ENCODE measurements around the gene ITGA5.
"Not testable (repeated sequence)": the region's sequence is repeated elsewhere in the genome, so short reads cannot be mapped to it uniquely, and the experiment has no call there.

The ITGA5 gene

DNA sequence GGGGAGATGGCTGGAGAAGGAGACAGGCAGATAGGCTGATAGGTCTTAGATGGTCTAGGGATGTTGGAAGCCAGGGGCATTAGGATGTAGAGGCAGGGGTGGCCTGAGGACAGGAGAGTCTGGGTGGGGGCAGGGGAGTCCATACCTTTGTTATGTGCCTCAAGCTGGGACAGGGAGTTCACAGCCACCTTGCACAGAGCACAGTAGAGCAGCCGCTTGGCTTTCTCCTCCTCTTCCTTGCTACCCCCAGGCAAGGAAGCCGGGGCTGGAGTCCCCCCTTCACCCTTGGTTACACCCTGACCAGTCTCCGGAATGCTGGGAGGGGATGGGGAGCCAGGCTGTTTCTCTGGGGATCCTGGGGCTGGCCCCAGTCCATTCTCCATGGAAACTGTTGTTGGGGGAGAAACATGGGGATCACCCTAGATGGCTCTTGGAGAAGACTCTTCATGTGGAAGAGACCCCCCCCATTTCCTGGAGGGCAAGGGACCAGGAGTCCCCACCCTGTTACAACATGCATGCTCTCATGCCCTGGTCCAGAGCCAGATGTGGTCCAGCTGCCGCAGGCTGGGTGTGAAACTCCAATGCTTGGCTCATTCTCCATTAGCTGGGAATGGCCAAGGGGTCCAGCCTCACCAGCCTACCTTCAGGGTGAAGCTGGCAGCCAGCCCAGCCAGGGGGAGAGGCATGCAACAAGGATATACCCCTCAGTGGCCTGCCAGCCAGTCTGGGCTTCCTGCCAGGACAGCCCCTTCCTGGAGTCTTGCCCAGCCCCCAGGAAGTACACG lies 47.5 kb downstream of the ITGA5 start:
- DNase-seq (ENCODE audit: low read depth): no peak

DNA sequence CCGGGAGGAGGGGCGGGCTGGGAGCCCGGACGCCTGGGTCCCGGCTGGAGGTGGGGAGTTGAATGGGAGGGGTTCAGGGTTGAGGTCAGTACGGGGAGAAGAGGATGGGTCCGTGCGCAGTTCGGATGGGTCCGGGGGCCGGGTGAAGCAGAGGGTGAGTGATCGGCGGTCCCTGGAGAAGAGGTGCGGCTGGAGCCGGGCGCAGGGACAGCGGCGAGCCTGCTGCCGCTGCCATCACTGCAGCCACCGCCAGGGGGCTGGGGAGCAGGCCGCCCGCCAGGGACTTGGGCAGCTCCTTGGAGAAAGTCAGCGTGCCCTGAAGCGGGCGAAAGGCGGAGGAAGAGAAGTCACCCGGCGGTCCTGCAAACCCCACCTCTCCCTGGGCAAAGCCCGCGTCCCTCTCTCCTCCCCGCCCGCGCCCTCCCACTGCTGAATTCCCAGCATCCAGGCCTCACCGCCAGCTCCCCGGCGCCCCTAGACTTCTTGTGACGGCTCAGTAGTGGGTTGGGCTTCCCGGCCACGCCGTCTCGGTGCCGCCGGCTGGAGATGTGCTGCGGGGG lies 48.8 kb downstream of the ITGA5 start:
- DNase-seq (ENCODE audit: low read depth): peak; percentile 76

DNA sequence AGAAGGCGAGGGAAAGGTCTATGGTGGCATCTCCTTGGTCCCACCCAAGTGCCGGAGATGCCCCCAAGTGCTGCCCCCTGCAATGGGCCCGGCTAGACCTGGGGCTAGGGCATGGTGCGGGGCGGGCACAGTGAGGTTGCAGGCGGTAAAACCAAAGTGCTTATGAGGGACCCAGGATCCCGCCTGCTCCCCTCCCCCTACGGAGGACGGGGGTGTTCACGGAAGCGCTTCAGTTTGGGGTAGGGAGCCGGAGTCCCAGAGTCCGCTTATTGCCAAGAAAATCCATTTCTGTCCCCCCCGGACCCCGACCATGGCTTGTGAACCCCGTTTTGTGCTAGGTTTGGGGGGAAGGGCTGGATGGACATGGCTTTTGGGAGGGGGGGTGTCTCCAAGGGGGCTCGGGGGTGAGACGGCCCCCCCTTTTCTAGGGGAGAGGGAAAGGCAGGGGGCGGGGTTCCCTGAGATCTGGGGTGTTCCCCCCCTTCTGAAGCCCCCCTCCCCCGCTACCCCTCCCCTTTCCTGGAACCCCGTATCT lies 49.4 kb downstream of the ITGA5 start:
- no peak for DNase-seq (ENCODE audit: low read depth)

DNA sequence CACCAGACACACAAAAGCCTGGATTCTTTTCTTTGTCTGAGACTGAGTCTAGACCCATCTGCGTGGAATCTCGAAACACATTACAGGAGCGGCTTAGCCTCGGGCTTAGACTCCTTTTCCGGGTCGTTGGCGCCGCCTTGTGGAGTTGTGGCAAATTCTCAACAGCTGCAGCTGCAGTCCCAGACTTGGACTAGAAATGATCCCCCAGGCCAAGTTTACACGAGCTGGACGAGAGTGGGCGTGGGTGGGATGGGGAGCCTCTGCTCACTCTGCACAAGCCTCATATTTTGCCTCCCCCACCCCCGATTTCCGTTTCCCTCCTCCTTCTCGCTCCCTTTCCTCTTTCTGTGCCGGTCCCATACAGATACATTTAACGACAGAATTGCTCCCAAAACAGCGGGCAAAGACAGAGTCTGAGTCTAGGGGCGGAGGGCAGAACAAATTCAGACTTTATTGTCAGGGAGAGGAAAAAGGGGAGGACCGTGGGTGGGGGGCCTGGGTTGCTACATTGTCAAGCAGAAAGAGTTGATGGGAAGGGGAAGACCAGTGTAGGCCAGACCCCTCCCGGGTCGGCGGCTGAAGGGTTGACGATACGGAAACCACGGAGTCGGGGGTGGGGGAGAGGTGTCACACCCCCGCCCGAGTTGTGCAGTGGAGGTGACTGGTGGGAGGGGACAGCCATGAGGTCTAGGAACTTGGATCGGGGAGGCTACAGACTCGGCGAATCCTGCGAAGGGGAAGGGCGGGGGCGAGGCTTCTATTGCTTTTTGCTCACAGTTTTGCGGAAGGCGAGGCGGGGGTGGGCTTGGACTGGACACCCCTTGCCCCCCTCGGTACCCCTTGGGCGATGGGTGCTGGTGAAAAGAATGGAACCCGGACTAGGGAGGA lies 50.1 kb downstream of the ITGA5 start:
- DNase-seq (ENCODE audit: low read depth): peak; percentile 88

DNA sequence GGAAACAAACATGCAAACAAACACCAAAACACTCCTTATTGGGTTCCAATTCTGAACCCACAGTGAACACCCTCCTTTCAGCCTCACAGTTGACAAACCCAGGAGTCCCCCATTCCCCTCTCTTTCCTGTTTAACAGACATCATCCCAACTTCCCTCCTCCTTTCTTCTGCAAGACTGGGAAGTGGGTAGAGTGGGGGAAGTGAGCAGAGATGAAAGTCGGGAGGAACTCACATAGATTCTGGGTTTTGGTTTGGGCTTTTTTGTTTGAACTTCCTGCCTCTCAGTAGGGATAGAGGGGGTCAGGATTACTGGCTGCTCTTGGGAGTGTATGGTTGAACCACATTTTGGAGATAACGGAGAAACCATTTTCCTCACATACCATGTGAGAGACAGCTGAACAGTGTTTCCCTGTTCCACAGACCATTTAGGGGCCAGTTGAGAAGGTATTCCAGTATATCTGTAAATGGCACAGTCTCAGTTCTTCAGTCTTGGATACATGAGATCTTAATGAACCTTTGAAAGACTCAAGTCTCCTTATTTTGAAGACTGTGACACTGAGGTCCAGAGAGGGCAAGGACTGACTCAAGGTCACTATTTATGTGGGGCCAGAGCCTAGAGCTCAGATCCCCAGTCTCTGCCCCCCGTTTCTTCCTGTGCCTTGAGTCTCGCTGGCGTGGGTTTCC lies 50.9 kb downstream of the ITGA5 start:
- no peak for DNase-seq (ENCODE audit: low read depth)

DNA sequence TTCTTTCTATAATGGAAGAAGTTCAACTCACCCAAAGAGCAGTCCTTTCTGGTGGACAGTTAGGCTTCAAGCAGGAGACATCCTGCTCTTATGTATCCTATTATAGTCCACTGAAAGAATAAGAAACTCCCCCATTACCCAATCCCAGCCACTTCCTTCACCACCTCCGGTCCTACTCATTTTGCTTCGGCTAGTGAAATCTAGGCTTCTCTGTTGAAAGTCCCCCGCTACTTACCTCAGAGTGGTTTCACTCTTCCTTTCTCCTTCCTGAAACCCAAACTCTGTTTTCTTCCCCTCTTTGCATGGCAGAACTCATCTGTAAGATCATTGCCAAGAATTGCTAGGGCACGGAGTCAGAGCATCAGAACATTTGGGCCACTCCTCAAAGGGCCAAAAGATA lies 54.7 kb downstream of the ITGA5 start, which contains the start of gene GPR84:
TSS of gene GPR84 (minus strand) at position 74 of the 400 bp plus-strand sequence. CDS start 635 bp downstream, outside the sequence.
- DNase-seq (ENCODE audit: low read depth): no peak

DNA sequence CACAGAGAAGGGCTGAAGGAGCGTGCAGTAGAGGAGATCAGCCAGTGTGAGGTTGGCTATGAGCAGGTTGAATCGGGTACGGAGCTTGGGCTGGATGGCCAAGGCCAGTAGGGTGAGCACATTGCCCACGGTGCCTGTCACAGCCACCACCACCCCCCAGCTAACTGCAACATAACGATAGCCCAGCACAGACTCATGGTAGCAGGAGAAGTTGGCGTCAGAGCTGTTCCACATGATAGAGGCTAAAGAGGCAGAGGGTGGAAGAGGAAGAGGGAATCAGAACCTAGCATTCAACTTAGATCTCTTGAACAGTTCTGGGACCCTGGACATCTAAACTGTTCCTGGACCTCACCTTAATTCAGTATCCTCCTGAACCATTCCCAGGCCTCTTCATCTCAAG lies 55.4 kb downstream of the ITGA5 start:
- DNase-seq (ENCODE audit: low read depth): no peak

DNA sequence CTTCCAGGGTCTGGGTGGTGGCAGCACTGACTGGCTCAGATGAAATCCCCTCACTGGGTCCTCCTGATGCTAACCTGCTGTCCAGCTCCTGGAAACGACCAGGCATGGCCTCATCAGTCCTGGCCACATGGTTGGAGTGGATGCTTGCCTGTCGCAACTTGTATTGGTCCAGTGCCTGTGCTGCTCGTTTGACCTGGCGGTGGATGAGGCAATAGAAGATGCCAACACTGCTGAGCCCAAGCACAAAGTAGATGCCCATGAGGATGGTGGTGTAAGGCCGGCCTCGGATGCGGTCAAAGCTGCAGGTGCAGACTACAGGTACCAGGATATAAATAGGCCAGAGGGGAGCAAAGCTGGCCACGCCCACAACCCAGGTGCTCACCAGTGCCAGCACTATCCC lies 56.0 kb downstream of the ITGA5 start:
- DNase-seq (ENCODE audit: low read depth): no peak

DNA sequence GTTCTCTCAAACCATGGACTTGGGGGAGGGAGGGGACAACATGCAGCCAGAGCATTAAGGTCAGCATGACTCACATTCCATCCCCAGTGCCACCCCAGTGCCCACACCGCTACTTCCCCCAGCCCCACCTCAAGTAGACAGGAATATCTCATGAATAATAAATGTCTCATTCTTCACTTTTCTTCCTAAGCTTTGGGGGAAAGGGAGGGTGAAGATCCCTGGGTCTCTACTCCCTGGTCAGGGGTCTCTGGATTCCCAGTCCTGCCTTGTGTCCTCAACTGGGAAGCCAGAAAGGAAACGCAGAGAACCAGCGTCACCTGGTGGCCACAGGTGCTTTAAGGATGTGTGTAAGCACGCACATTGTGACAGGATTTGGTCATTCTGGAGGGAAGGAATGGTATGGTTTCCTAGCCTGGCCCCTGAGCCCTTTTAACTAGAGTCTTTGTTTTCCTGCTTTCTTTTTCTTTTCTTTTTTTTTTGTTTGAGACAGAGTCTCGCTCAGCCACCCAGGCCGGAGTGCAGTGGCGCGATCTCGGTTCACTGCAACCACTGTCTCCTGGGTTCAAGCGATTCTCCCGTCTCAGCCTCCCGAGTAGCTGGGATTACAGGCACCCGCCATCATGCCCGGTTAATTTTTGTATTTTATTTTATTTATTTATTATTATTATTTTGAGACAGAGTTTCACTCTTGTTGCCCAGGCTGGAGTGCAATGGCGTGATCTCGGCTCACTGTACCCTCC lies 58.2 kb downstream of the ITGA5 start:
- DNase-seq (ENCODE audit: low read depth): peak; percentile 77

DNA sequence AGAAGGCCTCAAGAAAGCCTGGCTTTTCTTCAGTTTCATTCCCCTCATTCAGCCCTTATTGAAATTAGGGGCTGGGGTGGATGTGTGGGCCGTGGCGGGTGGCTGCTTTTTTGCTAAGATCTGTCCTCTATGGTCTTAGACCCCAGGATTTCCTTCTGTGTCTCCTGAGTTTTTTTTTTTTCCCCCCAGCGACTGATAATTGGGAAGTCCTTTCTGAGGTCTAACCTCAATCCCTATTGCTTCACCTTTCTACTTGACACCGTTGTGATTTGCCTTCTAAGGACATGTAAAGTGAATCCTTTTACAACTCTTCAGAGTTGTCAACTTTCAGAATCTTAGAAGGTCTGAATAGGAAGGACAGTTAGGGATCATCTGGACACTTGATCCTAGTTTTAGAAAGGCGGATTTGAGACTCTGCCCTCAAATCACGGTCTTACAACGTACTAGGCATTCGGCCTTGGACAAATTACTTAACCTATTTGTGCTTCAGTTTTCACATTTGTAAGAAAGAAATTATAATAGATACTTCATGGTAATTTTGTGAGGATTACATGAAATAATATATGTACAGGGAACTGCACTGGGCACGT lies 59.2 kb downstream of the ITGA5 start:
- no peak for DNase-seq (ENCODE audit: low read depth)

DNA sequence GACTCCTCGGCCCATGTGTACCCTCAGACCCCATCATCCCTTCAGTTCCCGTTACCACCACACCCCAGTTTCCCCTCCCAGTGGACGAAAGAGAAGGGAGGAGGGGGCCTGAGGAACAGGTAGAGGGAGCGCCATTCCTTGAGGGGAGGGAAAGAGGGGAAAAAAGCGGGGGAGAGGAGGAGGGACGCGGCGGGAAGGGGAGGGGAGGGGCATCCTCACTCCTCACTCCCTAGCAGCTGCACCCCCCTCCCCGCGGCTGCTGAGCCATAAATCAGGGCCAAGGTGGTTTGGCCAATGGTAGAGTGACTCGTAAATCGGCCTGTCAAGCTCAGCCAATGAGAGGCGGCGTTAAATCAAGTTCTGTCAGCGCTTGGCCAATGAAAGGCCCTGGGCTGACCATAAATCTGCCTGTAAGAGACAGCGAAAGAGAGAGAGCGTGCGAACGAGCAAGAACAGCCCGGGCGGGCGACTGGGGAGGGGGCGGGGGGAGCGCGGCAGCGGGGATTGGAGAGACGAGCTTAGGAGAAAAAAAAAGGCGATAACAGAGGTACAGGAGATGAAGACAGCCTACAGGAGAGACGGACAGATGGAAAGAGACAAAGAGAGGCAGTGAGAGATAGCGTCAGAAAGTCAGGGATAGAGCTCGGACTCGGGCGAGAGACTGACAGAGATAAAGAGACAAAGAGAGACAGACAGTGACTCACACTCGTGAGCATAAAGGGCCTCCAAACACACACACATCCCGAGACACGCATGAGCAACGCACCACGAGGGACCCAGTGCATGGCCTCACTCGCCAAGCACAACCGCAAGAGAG lies 59.9 kb downstream of the ITGA5 start:
- DNase-seq (ENCODE audit: low read depth): peak; percentile 100

DNA sequence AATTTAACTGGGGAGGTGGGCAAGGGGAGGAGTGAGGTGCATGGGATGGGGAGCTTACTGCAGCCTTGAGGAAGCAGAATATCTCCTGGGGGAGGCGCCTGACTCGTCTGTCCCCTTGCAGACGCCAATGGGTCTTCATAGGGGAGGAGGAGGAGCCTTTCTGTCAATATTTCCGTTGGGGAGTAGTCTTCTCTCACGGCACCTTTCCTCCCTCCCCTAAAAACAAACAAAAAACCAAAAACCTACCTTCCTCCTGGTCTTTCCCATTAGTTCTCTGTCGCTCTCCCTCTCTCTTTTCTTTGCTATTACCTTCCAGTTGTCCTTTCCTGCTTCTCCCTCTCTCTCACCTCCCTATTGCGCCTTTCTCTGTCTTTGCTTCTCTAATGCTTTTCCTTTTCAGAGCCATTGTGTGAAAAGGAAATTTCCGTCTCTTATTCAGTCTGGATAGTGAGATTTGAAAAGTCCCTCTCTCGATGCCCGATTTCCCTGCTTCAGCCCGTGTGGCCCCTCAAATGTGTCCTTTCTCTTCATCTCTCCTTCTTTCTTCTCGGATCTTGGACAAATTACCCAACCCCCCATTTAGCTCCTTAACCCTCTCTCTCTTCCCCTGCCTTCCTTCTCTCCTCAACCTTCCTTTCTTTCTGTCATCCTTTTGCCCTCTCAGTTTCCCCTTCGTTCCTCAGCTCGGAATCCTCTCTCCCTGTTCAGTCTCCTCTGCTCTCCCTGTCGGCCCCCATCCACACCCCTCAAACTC lies 60.7 kb downstream of the ITGA5 start:
- peak; percentile 45 for DNase-seq (ENCODE audit: low read depth)

DNA sequence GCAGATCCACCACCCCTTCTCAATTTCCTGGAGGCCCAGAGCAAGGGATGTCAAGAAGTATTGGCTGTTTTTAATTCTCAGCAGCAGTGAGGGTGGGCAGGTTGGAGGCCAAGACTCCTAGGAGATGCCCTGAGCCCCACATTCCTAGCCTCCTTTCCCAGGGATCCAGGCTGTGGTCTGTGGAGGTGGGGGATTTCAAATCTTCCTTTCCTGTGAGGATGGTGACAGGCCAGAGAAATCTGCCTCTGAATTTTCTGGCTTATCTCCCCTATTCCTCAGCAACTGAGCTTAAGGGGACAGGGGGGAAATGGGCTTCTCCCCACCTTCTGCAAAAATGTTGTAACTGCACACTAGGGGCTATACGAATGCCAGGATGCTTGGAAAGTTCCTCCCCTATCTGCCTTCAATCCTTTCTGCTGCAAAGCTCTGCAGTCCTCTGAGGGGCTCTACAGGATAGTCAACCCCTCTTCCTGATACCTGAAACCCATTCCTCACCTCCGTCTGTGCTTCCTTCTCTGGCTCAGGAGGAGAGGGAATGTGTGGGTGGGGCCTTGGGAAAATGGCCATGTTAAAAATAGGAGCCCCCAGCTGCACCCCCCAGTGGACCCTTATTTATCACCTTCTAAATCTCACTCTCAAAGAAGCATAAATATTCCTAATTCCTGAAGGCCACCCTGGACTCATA lies 61.4 kb downstream of the ITGA5 start:
- no peak for DNase-seq (ENCODE audit: low read depth)

DNA sequence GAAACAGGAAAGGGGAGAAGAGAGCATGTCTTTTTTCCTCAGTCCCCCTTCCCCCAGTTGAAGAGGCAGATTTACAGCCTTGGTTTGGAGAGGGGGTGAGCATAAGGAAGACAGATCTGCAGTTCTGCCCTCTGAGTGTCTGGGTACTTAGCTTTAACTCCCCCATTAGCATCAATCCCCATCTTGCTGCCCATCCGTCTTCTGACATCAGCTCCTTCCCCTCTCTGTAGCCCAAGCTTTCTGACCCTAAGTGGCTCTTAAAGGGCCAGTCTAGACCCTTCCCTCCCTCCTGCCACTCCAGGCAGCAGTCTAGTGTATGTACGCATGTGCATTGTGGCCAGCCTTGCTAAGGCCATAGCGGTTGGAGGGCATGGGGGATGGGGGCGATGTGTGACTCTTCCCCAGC lies 62.1 kb downstream of the ITGA5 start:
- DNase-seq (ENCODE audit: low read depth): no peak

DNA sequence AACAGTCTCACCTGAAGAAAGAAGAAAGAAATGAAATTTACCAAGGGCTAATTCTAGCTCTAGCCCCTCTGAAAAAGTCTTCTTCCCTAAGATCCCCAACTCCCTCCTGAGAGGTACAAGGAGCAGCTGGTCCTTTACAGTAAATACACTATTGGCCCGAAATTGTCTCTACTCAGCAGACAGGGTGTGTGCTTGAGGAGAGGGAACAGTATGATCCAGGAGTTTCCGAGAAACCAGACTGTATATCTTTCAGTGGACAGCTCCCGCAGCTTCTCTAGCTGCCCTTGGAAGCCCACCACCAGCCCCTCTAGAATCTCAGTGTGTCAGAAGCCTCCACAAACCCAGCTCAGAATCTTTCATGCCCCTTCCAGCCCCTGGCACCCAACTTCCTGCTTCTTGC lies 62.8 kb downstream of the ITGA5 start:
- no peak for DNase-seq (ENCODE audit: low read depth)

DNA sequence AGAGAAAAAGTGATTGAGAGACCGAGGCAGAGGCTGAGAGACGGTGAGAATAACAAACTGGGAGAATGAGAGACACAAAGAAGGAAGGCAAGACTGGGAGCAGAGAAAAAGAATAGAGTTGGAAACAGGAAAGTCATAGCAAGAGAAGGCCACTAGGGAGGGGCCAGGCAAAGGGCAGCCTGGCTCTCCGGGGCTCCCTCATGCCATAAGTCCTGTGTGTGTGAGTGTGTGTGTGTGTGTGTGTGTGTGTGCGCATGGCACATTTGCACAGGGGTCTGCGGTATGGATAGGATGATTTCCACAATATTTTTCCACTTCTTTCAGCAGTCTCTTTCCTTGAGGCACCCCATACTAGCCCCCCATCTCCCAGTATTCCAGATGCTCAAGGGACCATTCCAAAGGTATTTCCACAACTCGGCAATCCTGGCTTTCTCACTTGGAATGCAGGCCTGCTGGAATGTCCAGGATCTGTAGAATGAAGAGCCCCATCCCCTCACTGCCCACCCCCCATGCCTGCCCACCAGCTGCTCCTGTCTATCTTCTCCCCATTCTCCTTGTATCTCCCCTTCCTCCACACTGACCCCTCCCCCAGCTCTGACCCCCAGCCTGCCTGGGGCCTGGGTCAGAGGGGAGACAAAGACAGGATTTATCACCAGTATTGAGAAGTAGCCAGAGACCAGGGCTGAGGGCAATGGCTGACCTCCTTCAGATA lies 63.8 kb downstream of the ITGA5 start:
- DNase-seq (ENCODE audit: low read depth): no peak

DNA sequence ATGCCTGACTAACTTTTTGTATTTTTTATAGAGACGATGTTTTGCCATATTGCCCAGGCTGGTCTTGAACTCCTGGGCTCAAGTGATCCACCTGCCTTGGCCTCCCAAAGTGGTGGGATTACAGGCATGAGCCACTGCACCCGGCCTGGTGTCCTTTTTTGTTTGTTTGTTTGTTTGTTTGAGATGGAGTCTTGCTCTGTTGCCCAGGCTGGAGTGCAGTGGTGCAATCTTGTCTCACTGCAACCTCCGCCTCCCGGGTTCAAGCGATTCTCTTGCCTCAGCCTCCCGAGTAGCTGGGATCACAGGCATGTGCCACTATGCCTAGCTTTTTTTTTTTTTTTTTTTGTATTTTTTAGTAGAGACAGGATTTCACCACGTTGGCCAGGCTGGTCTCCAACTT lies 64.8 kb downstream of the ITGA5 start:
- DNase-seq (ENCODE audit: low read depth): not testable (repeated sequence)

Data from iris pigment epithelial cell (primary cell).